ENCODE measurements around the gene GRHL3.

DNA sequence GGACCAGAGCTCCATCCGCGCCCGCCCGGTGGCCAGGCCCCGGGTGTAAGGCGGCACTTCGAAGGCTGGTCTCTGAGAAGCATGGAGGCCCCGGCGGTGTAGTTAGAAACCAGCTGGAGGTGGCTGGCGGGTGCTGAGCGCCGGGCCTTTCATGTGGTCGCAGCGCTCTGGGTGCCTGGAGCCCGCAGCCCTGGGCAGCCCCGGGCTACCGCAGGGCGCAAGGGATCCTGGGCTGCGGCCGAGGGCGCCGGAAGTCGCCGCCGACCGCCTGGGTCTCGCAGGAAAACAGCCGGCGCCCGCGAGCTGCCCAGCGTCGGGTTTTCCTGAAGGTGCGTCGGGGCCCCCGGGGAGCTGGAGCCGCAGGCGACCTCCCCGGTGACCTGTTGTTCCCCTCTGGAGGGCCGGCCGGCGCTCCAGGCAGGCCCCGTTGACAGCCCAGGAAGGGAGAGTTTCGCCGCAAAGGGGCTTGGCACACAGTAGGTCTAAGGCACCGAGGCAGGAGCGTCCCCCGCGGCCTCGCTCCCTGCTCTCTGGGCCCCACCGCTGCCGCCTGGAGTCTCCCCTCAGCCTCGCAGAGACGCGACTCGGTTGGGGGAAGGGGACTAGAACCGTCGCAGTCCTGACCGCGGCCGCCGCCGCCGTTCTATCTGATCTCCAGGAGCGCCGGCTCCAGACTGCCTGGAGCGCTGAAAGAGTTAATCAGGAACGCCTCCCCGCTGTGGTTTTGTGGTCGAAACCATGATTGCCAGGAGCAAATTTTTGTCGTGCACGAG, 2.7 kb downstream of the GRHL3 start:
- TF ChIP-seq, protein P1, sequence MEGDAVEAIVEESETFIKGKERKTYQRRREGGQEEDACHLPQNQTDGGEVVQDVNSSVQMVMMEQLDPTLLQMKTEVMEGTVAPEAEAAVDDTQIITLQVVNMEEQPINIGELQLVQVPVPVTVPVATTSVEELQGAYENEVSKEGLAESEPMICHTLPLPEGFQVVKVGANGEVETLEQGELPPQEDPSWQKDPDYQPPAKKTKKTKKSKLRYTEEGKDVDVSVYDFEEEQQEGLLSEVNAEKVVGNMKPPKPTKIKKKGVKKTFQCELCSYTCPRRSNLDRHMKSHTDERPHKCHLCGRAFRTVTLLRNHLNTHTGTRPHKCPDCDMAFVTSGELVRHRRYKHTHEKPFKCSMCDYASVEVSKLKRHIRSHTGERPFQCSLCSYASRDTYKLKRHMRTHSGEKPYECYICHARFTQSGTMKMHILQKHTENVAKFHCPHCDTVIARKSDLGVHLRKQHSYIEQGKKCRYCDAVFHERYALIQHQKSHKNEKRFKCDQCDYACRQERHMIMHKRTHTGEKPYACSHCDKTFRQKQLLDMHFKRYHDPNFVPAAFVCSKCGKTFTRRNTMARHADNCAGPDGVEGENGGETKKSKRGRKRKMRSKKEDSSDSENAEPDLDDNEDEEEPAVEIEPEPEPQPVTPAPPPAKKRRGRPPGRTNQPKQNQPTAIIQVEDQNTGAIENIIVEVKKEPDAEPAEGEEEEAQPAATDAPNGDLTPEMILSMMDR (IDR thresholded peaks at IDR 0.05) = no peak
- TF ChIP-seq POLR2A (IDR thresholded peaks at IDR 0.05) = no peak

Measured in thyroid gland (tissue), 4 donors.